HEK293T (cell line): ENCODE measurements around the gene MPPED1.

Experiments used
- BHLHE40 ChIP-seq: fragments of 450-650 bp; IDR thresholded peaks from 2 replicates; pipeline ENCODE4 v1.6.1; 2016; ENCODE audit warnings: mild to moderate bottlenecking, moderate library complexity, borderline replicate concordance
- CTBP1 ChIP-seq: fragments of 450-650 bp; IDR thresholded peaks from 2 replicates; pipeline ENCODE4 v1.6.1; 2016; ENCODE audit warnings: borderline replicate concordance
- ELF4 ChIP-seq: fragments of 450-650 bp; IDR thresholded peaks from 2 replicates; pipeline ENCODE4 v1.6.1; 2017; ENCODE audit warnings: antibody characterized with exemption
- FOXA1 ChIP-seq: fragments of 450-650 bp; IDR thresholded peaks from 2 replicates; pipeline ENCODE4 v1.6.1; 2016; ENCODE audit warnings: mild to moderate bottlenecking
- FOXK2 ChIP-seq: fragments of 450-650 bp; IDR thresholded peaks from 2 replicates; pipeline ENCODE4 v1.6.1; 2016; ENCODE audit warnings: mild to moderate bottlenecking
- HDGF ChIP-seq: fragments of 450-650 bp; IDR thresholded peaks from 2 replicates; pipeline ENCODE4 v1.6.1; 2017; ENCODE audit warnings: antibody characterized with exemption, borderline replicate concordance
- NFRKB ChIP-seq: fragments of 450-650 bp; IDR thresholded peaks from 2 replicates; pipeline ENCODE4 v1.6.1; 2016; ENCODE audit warnings: mild to moderate bottlenecking, moderate library complexity
- SP1 ChIP-seq: fragments of 450-650 bp; IDR thresholded peaks from 2 replicates; pipeline ENCODE4 v1.6.1; 2017
- ZNF384 ChIP-seq: fragments of 450-650 bp; IDR thresholded peaks from 2 replicates; pipeline ENCODE4 v1.6.1; 2016

DNA sequence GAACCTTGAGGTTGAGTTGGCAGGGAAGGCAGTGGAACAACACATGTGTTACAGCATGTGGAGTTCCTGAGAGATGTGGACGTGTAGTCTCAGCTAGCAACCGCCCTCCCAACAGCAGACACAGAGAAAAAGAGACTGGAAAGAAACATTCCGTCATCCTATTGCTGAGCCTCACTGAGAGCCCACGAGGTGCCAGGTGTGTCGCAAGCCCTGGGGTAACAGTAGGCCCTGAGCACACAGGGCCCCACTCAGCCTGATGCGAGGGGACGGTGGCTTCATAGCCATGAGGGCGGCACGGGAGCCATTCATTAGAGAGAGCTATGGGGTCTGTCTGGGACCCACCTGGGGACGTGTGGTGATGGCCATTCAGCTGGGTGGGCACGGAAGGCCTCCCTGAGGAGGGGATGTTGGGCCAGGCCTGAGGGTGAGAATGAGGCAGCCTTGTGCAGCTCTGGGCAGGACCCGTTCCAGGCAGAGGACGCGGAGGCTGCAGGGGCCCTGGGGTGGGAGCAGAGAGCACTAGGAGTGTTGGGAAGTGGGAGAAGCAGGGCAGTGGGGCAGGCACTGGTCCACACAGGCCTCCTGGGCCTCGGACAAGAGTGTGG is 26.2 kb downstream of the MPPED1 start:
- TF ChIP-seq CTBP1: no peak
- no peak for TF ChIP-seq HDGF
- no peak for TF ChIP-seq SP1
- no peak for TF ChIP-seq BHLHE40
- no peak for TF ChIP-seq ELF4
- no peak for TF ChIP-seq FOXK2
- no peak for TF ChIP-seq FOXA1
- no peak for TF ChIP-seq NFRKB
- TF ChIP-seq ZNF384: no peak
